GM18507 (cell line): ENCODE data around the gene AGAP1.

Experiments used
- DNase-seq: peaks from one replicate; pipeline ENCODE4 v3.0.0; 2011; ENCODE audit warnings: low read depth; ENCODE audit not compliant: insufficient read length; ENCODE audit errors: extremely low spot score
- FAIRE-seq: peaks from 2 replicates; lab custom pipeline; 2011; peaks lifted over from hg19 to GRCh38; lab: Jason Lieb, UNC

The AGAP1 gene

DNA sequence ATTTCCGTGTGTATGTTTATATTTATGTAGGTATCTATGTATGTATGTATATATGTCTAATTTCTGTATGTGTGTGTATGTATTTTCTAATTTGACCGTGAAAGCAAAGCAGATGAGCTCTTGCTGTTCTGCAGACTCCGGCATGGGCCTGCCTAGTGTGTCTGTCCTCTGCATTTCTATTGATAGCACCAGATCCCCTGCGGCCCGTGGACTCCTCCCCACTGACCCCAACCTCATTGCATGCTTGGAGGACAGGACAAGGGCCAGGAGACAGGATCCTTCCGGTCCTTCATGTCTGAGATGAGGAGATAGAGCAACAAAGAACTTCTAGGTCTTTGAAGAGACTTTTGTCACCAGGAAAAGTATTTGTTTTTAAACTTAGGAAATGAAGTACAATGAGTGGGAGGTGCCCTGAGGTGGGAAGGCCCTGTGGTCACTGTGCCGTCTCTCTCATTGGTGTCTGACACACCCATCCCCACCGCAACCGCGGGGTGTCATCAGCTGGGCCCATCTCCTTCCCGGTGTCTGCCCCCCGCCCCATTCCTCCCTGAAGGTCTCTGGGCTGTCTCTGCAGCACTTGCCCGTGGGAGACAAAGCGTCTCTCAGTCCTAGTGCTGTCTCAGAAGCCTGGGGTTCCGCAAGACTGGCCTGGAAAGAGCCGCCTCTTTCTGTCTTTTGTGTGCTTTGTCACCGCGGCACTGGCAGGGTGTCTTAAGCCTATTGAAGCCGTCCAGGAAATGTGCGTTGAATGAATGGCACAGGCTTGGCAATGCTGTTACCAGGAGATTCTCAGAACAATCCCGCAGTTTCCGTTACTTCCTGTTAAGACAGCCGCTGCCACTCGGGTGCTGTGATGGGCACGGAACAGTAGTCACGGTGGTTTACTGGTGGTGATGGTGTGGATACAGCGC, 216.4 kb downstream of the AGAP1 start:
- DNase-seq = no peak

GRCh38 chr2:235710933-235711332, 217.1 kb downstream of the AGAP1 start:
- FAIRE-seq (no peak), DNase-seq (no peak)

More for the DNA sequence above, 216.4 kb downstream of the AGAP1 start:
- FAIRE-seq = no peak

- no peak for FAIRE-seq
These were observed 217.7 kb downstream of the AGAP1 start for GRCh38 chr2:235711527-235711926.

GRCh38 chr2:235712176-235712575, 218.3 kb downstream of the AGAP1 start:
- DNase-seq (no peak), FAIRE-seq (no peak)

More at GRCh38 chr2:235711527-235711926, 217.7 kb downstream of the AGAP1 start:
- DNase-seq = no peak

GRCh38 chr2:235713189-235713588, 219.3 kb downstream of the AGAP1 start:
- DNase-seq = no peak
- FAIRE-seq = no peak

DNA sequence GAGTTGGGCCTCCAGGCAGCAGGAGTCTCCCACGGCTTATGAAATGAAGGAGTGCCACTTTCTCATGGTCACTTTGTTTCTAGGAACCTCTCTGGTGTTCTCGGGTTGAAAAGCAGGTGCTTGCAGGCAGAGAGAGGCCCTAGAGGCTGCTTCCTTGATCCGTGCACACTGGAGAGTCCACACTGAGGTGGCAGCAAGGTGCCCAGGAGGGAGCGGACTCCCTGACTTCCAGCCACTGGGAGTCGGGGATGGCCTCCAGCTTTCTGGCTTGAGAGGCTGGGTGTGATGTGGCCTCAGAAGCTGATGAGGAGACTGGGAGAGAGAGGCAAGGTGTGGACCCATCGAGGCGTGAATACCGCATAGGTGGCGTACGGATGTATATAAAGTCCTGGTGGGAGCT, 221.8 kb downstream of the AGAP1 start:
- DNase-seq = no peak

DNA sequence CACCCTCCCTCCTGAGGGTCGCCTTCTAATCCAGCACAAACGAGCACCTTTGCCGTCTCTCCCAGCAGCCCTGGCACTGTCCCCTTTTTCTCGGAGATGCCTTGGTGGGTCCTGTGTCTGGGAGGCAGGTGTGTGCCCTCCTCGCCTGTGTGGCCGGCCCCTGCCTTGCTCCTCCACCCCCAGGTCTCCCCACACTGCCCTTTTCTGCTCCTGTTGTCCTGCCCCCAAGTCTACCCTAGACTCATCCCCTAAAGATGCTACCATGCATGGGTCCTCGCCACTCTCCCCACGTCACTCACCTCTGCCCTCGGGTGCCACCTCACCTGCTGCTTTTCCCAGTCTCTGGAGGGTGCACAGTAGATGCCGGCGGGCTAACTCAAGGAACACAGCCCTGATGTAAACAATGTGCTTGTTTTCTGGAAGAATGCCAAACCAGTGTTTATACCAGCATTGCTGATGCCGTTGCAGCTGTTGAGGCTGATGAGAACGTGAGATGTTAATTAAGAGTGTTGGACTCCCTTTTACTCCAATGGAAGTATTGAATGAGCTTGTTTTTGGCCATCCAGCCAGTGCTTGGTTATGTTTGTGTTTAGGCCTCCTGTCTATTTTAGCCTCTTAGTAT, 223.1 kb downstream of the AGAP1 start:
- no peak for DNase-seq
- FAIRE-seq = no peak

More for the DNA sequence above, 221.8 kb downstream of the AGAP1 start:
- FAIRE-seq = no peak

DNA sequence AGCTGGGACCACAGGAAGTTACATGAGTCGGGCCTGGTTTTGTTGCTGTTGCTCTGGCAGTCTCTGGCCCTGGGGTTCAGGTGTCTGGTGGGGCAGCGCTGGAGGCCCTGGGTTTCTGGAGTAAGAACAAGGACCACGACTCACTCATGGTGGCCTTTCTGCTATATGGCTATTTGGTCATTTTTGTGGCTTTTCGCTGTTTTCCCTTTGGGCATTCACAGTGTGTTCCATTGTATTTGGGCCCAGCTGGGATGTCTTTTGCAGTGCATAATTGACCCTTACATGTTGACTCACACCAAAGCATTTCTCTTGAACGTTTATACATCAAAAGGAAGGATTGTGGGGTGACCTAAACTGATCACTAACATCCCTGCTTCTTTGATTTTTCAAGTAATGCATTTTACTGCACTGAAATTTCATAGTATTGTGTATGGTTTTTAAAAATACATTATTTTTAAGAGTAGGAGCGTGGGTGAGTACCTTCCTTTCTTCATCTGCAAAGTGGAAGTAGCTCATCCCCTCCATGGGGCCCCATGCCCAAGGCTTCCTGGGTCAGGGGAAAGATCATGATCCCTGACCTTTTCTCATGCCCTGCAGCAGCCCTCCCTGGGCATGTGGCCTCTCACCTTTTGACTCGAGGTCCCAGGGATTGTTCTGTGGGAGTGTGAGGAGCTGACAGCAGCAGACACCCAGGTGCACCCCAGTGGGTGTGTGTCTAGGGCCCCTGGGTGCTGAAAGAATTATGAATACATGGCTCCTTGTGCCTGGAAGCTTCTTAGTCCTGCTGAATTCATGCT, 225.5 kb downstream of the AGAP1 start:
- FAIRE-seq = no peak

GRCh38 chr2:235721625-235722024, 227.8 kb downstream of the AGAP1 start:
- DNase-seq = no peak
- no peak for FAIRE-seq

More for the DNA sequence above, 225.5 kb downstream of the AGAP1 start:
- DNase-seq = no peak

- FAIRE-seq = no peak
- DNase-seq = no peak
These were observed 229.0 kb downstream of the AGAP1 start for GRCh38 chr2:235722869-235723268.

DNA sequence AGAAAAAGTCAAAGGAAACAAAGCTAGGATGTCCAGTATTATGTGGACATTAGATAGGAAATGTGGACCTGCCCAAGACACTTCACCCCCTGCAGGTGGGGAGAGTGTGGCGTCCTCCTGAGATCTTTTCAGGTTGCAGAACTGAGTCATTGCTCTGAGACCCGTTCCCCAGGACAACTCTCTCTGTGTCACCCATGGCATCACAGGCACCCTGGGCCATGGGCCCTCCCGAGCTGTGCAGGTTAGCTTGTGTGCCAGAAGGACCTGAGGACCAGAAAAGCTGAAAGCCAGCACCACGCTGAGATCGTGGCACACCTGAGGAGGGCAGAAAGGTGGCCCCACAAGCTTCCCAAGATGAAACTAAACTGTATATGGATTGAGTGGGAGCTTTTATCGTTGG, 229.5 kb downstream of the AGAP1 start:
- FAIRE-seq = no peak
- no peak for DNase-seq

- no peak for FAIRE-seq
- DNase-seq = no peak
These were observed 230.1 kb downstream of the AGAP1 start for GRCh38 chr2:235723811-235724465.

DNA sequence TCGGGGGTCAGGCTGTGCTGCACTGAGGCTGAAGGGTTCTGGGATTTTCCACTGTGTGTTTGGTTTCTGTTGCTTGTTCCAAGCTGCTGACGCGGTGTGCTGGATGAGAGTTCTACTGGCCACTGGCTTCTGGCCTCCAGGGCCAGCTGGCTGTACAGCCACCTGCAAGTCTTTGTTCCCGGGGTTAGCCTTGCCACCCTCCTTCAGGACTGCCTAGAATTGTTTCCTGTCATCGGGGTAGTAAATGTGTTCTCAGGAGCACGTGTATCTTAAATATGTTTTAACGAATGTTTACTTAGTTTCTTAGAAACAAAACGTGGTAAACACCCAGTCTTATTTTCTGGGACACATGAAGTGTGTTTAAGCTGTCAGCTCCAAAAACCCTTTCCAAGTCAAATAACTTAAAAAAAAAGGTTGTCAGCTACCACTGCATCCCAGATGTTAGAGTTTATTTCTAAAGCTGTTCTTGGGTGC, 231.2 kb downstream of the AGAP1 start:
- DNase-seq (no peak), FAIRE-seq (no peak)

DNA sequence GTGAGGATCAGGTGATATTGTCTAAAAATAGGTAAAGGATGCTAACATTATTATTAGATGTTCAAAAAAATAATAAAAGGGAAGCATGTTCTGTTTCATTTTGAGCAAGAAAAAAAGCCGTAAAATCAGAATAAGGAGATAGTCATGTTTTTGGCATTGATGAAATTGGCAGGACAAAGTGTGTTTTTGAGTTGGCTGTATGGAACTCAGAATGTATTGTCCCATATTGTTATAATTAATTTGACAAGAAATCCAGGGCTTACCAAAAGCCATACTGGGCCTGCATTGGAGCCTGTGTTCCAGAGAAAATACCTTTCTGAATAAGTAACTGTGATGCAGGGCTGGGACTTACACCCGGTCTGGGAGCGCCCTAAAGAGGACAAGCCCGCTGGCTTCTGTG, 232.0 kb downstream of the AGAP1 start:
- DNase-seq (no peak), FAIRE-seq (no peak)

DNA sequence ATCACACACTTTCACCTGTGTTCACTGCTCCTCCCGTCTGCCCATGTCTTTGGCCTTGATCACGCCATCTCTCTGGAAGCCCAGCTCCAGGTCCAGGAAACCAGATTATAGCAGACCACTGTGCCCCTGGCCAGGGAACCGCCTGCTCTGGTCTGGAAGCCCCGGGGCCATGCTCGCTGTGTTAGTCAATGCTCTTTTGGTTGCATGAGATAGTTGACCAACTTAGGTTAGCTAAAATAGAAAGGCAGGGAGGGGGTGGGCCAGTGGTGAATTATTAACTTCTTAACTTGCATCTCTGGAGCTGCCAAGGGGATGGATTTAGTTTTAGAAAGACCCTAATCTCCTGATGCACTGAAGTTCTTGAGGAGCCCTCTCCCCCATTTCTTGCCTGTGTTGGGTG, 232.7 kb downstream of the AGAP1 start:
- DNase-seq = no peak
- FAIRE-seq = no peak

DNA sequence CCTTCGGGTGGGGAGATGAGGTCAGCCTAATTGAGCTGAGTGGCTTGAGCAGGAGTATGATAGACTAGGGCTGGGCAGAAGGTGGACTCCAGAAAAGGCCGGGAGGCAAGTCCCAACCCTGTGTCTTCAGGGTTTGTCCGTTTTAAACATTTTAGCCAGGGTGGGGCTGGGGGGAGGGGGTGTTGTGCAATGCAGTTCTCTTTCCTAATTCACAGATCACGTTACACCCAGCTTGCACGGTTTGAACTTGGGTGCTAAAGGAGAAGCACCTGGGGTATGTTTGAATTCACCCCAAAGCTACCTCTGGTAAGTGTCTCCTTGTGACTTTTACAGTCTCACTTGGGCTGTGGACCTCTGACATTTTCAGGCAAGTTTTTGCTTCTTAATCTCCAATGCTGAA, 233.3 kb downstream of the AGAP1 start:
- DNase-seq = no peak
- no peak for FAIRE-seq

DNA sequence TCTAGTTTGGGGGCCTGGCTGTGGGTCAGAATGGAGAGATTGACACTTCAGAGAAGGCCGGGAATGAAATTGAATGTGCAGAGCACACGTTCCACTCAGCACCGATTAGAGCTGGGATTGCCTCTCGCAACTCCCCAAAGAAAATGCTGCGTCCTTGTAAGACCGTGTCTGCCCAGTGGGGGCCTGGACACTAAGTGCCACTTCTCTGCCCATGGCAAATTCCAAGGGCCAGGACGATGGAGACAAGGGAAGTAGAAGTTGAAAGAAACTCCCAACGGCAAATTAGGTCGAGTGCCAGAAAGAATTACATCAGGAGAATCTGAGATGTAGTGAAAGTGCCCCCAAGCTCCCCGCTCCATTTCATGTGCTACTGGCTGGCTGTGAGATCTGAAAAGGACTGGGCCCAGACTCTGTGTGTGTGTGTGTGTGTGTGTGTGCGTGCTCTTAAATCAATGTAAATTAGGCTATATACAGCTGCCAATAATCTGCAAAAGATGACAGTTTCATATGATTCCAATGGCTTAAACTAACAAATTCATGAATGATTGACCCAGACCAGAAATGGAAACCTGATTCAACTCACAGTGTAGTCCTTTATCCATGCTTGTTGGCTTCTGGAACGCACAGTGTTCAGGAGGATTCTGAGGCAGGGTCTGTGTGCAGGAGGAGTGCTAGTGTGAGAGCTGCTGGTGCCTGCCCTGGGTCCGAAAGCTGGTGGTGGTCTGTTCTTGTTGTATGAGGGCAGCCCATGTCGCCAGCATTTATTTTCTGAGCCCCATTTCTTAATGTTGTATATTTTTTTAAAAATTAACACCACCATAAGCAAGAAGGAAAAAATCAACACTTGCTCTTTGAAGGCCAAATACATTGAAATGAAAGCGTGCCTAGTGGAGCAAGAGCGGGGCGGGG, 234.3 kb downstream of the AGAP1 start:
- FAIRE-seq (no peak), DNase-seq (no peak)

DNA sequence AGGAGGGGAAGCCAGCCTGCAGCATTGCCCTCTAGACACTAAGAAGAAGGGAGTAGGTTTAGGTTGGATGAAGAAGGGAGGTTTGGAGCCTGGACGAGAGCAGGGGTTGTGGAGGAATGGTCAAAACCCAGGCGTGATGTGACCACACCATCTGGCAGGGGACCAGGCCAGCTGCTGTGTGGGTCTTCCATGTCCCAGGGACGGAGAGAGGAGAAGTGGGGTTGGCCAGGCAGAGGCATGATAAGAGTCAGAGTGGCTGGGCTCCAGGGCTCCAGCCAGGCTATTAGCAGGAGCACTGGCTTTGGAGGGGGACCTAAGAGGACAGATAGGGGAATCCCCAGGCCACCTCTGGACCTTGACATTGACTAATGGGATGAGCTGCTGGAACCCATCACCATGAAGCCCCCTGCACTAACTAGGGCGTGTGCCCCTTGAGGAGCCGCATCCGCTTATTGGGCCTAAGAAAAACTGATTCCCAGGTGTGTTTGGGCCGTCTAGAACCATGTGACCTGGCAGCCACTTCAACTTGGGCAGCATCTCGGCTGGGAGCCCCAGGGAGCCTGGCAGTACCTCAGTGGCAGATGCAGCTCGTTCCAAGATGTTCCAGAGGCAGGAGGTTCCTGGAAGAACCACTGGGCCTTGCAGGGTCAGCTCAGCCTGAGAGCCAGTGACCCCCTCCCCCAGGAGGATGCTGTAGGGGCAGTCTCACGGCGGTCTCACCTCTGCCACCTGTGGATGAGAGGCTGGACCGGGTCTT, 235.1 kb downstream of the AGAP1 start:
- no peak for DNase-seq
- no peak for FAIRE-seq
